Neuronal stem cell (in vitro differentiated cells): ENCODE measurements around the gene CTPS1.

ENCODE experiments used
- DNase-seq: peaks from one replicate; pipeline ENCODE4 v3.0.0-alpha.2; 2013; ENCODE audit warnings: low spot score
- H2AFZ ChIP-seq: one replicate; pipeline ENCODE4 v1.6.1; 2013; ENCODE audit warnings: mild to moderate bottlenecking, low read length, inconsistent platforms
- H2AK5ac ChIP-seq: 2 replicates; pipeline ENCODE4 v1.6.1; 2013; ENCODE audit warnings: low read depth, mild to moderate bottlenecking, inconsistent platforms, low read length, moderate library complexity, mixed read lengths
- H2BK120ac ChIP-seq: 2 replicates; pipeline ENCODE4 v1.6.1; 2013; ENCODE audit warnings: low read depth, mild to moderate bottlenecking, inconsistent platforms, low read length, moderate library complexity, mixed read lengths
- H2BK12ac ChIP-seq: one replicate; pipeline ENCODE4 v1.6.1; 2013; ENCODE audit warnings: low read length, inconsistent platforms
- H2BK15ac ChIP-seq: 2 replicates; pipeline ENCODE4 v1.6.1; 2013; ENCODE audit warnings: mild to moderate bottlenecking, low read length, inconsistent platforms, mixed read lengths
- H2BK5ac ChIP-seq: one replicate; pipeline ENCODE4 v1.6.1; 2013; ENCODE audit warnings: inconsistent platforms, mild to moderate bottlenecking, low read length, moderate library complexity
- H3K14ac ChIP-seq: one replicate; pipeline ENCODE4 v1.6.1; 2013; ENCODE audit warnings: low read length, inconsistent platforms
- H3K18ac ChIP-seq: 2 replicates; pipeline ENCODE4 v1.6.1; 2013; ENCODE audit warnings: low read length, inconsistent platforms
- H3K23ac ChIP-seq: 2 replicates; pipeline ENCODE4 v1.6.1; 2013; ENCODE audit warnings: low read depth, mild to moderate bottlenecking, mixed read lengths, low read length, inconsistent platforms; ENCODE audit not compliant: poor library complexity
- H3K27ac ChIP-seq: replicated peaks from 3 replicates; pipeline ENCODE4 v1.5.1; 2013; ENCODE audit warnings: low read length, inconsistent platforms
- H3K27me3 ChIP-seq, 3 experiments: 2 replicates each; pipeline ENCODE4 v1.6.1; 2013; ENCODE audit warnings: low read length in 3 of 3, mild to moderate bottlenecking in 2 of 3, inconsistent platforms in 1 of 3, low read depth in 1 of 3, mixed read lengths in 1 of 3, moderate library complexity in 1 of 3; ENCODE audit not compliant: control insufficient read depth in 3 of 3, insufficient read depth in 3 of 3
- H3K36me3 ChIP-seq, 2 donors: replicated peaks in 1 of 2; 2 replicates each; pipeline ENCODE4 v1.6.1; 2013; ENCODE audit warnings: low read length in 2 of 2; ENCODE audit not compliant: control insufficient read depth in 2 of 2, insufficient read depth in 2 of 2
- H3K4ac ChIP-seq: 2 replicates; pipeline ENCODE4 v1.6.1; 2013; ENCODE audit warnings: inconsistent platforms, mild to moderate bottlenecking, low read length, moderate library complexity
- H3K4me1 ChIP-seq, 2 donors: 1 replicate in 1 of 2; 2 replicates in 1 of 2; pipeline ENCODE4 v1.6.1; 2013; ENCODE audit warnings: low read length in 2 of 2, low read depth in 1 of 2; ENCODE audit not compliant: control insufficient read depth in 2 of 2, insufficient read depth in 1 of 2
- H3K4me2 ChIP-seq: one replicate; pipeline ENCODE4 v1.6.1; 2013; ENCODE audit warnings: mild to moderate bottlenecking, low read length, inconsistent platforms; ENCODE audit not compliant: insufficient read depth, poor library complexity, severe bottlenecking
- H3K4me3 ChIP-seq, 2 donors: 2 replicates each; pipeline ENCODE4 v1.5.1; 2013; ENCODE audit warnings: low read length in 2 of 2, mild to moderate bottlenecking in 2 of 2, inconsistent platforms in 1 of 2, moderate library complexity in 1 of 2
- H3K79me1 ChIP-seq: one replicate; pipeline ENCODE4 v1.6.1; 2013; ENCODE audit warnings: low read depth, mild to moderate bottlenecking, inconsistent platforms, low read length, moderate library complexity
- H3K9ac ChIP-seq: one replicate; pipeline ENCODE4 v1.6.1; 2013; ENCODE audit warnings: mild to moderate bottlenecking, low read depth, low read length, inconsistent platforms; ENCODE audit not compliant: poor library complexity
- H3K9me3 ChIP-seq, 2 donors: replicated peaks in 1 of 2; 2 replicates each; pipeline versions ENCODE3 to v1.6.1; 2013; ENCODE audit warnings: low read length in 2 of 2, mild to moderate bottlenecking in 2 of 2, inconsistent platforms in 1 of 2, low read depth in 1 of 2, mixed read lengths in 1 of 2, moderate library complexity in 1 of 2; ENCODE audit not compliant: control insufficient read depth in 2 of 2, insufficient read depth in 1 of 2
- H4K8ac ChIP-seq: one replicate; pipeline ENCODE4 v1.6.1; 2013; ENCODE audit warnings: low read depth, mild to moderate bottlenecking, inconsistent platforms, low read length, moderate library complexity
- H4K91ac ChIP-seq: one replicate; pipeline ENCODE4 v1.6.1; 2013; ENCODE audit warnings: low read length, low read depth, mild to moderate bottlenecking, inconsistent platforms; ENCODE audit not compliant: poor library complexity
- WGBS, 2 donors: extraction: QIAGEN DNeasy Blood & Tissue Kit; methylation state at CpG; one replicate each; pipeline ENCODE4 v1.1.7; 2013; ENCODE audit warnings: missing lambda C conversion rate in 2 of 2, mixed read lengths in 1 of 2; ENCODE audit not compliant: insufficient read length in 2 of 2, insufficient replicate concordance in 1 of 2; ENCODE audit errors: extremely low coverage in 2 of 2; 5-methylcytosine and 5-hydroxymethylcytosine counted together

CTPS1 gene

DNA sequence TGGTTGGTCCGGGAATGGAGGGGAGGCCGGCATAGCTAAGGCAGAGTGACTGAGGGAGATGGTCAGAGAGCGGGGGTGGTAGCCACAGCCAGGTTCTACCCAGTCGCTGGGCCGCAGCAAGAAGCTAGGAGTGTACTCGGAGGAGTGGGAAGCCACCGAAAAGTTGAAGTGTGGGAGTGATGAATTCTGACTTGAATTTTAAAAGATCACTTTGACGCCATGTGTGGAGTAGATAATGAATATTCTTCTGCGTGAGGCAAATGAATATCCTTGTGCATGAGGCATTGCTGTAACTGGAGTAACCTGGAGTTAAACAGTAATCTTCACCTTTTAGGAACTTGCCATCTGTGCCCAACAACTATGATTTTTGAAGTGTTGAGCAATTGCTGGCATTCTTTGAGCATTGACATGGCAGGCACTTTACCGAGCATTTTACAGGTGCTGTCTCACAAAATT, 6.9 kb downstream of the CTPS1 start:
- no peak for DNase-seq
- H2AK5ac ChIP-seq = no peak overlapping the region
- no peaks in the 10 kb centered on the region for H3K9me3 ChIP-seq
- no peak overlapping the region for H2BK12ac ChIP-seq
- no peak overlapping the region for H2BK5ac ChIP-seq
- no peak overlapping the region for H3K18ac ChIP-seq
- H4K8ac ChIP-seq = no peak overlapping the region
- no peak overlapping the region for H3K9ac ChIP-seq
- no CpG with 5 or more reads among the region's 10 CpGs for WGBS, 2 donors
- H2AFZ ChIP-seq = no peak overlapping the region
- no peak overlapping the region for H3K23ac ChIP-seq
- no peak overlapping the region for H3K4me3 ChIP-seq
- H3K4me1 ChIP-seq = peaks cover 2 to 4% of the 10 kb centered on the region in 2 donors
- no peak overlapping the region for H3K14ac ChIP-seq
- no peak overlapping the region for H3K4ac ChIP-seq
- H3K79me1 ChIP-seq = peaks cover 8% of the 10 kb centered on the region
- no peaks in the 10 kb centered on the region for H3K27me3 ChIP-seq
- H3K27ac ChIP-seq = no peak overlapping the region
- H2BK15ac ChIP-seq = no peak overlapping the region
- H3K36me3 ChIP-seq = peaks cover 53 to 96% of the 10 kb centered on the region in 2 donors
- no peak overlapping the region for H4K91ac ChIP-seq
- H2BK120ac ChIP-seq = no peak overlapping the region
- no peak overlapping the region for H3K4me2 ChIP-seq

DNA sequence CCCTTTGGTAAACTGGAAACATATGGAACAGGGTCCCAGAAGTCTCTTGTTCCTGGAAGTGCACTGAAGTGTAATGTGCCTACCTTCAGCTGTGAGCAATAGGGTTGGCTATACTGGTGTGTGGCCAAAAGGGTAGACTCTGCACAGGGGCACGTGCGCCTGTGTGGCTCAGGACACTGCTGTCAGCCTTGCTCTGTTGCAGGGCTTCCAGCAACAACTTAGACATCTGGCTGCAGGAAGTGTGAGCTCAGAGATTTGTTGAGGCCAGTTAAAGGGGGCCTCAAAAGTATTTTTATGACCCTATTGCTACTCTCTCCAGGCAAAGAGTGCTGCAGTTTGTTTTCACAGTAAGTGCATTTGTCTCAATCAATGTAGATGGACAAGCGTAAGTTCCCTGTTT, 7.5 kb downstream of the CTPS1 start:
- DNase-seq = no peak
- no peak overlapping the region for H3K9ac ChIP-seq
- H2BK120ac ChIP-seq = no peak overlapping the region
- H3K27me3 ChIP-seq = no peaks in the 10 kb centered on the region
- peaks cover 8% of the 10 kb centered on the region for H3K79me1 ChIP-seq
- no peak overlapping the region for H2BK12ac ChIP-seq
- H3K4me2 ChIP-seq = no peak overlapping the region
- no peak overlapping the region for H3K23ac ChIP-seq
- no peak overlapping the region for H4K8ac ChIP-seq
- no CpG with 5 or more reads among the region's 3 CpGs for WGBS, 2 donors
- H4K91ac ChIP-seq = no peak overlapping the region
- H2AK5ac ChIP-seq = no peak overlapping the region
- peaks cover under 1 to 1% of the 10 kb centered on the region in 2 donors for H3K4me1 ChIP-seq
- no peak overlapping the region for H3K18ac ChIP-seq
- H3K4me3 ChIP-seq = no peak overlapping the region
- no peak overlapping the region for H3K27ac ChIP-seq
- H3K4ac ChIP-seq = no peak overlapping the region
- H3K14ac ChIP-seq = no peak overlapping the region
- H3K36me3 ChIP-seq = peaks cover 59 to 97% of the 10 kb centered on the region in 2 donors
- no peak overlapping the region for H2BK15ac ChIP-seq
- H2BK5ac ChIP-seq = no peak overlapping the region
- no peak overlapping the region for H2AFZ ChIP-seq
- H3K9me3 ChIP-seq = no peaks in the 10 kb centered on the region

DNA sequence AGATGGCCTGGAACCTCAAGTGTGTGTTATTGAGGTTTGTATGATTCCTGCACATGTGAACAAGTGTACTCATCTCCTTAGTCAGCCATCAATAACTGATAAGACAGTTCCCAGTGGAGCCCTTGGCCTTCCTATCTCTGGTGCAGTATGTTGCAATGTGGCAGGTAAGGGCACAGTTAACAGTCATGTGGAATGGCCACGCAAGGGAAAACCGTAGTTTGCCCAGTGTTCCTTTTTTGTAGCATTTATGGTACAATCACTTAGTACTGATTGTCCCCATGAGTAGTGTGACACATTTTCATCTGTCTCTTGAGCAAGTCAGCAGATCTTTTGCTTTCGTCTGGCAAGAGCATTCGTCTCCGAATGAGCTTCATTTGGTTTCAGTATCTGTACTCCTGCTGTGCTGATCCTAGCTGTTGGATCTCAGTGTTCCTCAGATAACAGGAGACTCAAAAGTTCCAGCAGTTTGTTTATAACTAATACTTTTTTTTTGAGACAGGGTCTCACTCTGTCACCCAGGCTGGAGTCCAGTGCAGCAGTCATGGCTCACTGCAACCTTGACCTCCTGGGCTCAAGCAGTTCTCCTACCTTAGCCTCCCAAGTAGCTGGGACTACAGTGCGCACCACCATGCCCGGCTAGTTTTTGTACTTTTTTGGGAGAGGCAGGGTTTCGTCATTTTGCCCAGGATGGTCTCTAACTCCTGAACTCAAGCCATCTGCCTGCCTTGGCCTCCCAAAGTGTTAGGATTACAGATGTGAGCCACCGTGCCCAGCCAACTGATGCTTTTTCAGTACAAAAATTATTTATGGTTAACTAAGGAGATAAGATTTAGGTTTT, 8.2 kb downstream of the CTPS1 start:
- Histone ChIP-seq H3K4me2 (no peak overlapping the region), H2AK5ac (no peak overlapping the region), H4K8ac (no peak overlapping the region), H3K27ac (no peak overlapping the region), H2AFZ (no peak overlapping the region), H3K14ac (no peak overlapping the region), H3K4me1 (no peaks in the 10 kb centered on the region), H3K4ac (no peak overlapping the region), H2BK5ac (no peak overlapping the region), H3K9ac (no peak overlapping the region), H3K9me3 (no peaks in the 10 kb centered on the region), H3K18ac (no peak overlapping the region), H3K4me3 (no peak overlapping the region), H3K23ac (no peak overlapping the region), H3K79me1 (peaks cover 9% of the 10 kb centered on the region), H2BK15ac (no peak overlapping the region), H3K36me3 (peaks cover 63 to 100% of the 10 kb centered on the region in 2 donors), H3K27me3 (no peaks in the 10 kb centered on the region), H4K91ac (no peak overlapping the region), H2BK12ac (no peak overlapping the region), H2BK120ac (no peak overlapping the region)
- no CpG with 5 or more reads among the region's 9 CpGs for WGBS, 2 donors
- DNase-seq = no peak

- WGBS, 2 donors = no CpG with 5 or more reads among the region's 3 CpGs
- Histone ChIP-seq H3K4me2 (no peak overlapping the region), H3K4ac (no peak overlapping the region), H3K79me1 (peaks cover 9% of the 10 kb centered on the region), H4K8ac (no peak overlapping the region), H3K9ac (no peak overlapping the region), H3K4me3 (no peak overlapping the region), H4K91ac (no peak overlapping the region), H2AK5ac (no peak overlapping the region), H3K18ac (no peak overlapping the region), H3K27me3 (no peaks in the 10 kb centered on the region), H3K36me3 (peaks cover 65 to 99% of the 10 kb centered on the region in 2 donors), H3K4me1 (no peaks in the 10 kb centered on the region), H2BK15ac (no peak overlapping the region), H2BK12ac (no peak overlapping the region), H3K23ac (no peak overlapping the region), H3K9me3 (no peaks in the 10 kb centered on the region), H3K14ac (no peak overlapping the region), H2AFZ (no peak overlapping the region), H3K27ac (no peak overlapping the region), H2BK120ac (no peak overlapping the region), H2BK5ac (no peak overlapping the region)
- no peak for DNase-seq
Measured at GRCh38 chr1:40988280-40988679, 8.8 kb downstream of the CTPS1 start.
